Measurements from ENCODE around the gene FASTKD3.
A peak's percentile ranks its signal among the peaks of the same experiment; 100 is the strongest.

Gene FASTKD3

DNA sequence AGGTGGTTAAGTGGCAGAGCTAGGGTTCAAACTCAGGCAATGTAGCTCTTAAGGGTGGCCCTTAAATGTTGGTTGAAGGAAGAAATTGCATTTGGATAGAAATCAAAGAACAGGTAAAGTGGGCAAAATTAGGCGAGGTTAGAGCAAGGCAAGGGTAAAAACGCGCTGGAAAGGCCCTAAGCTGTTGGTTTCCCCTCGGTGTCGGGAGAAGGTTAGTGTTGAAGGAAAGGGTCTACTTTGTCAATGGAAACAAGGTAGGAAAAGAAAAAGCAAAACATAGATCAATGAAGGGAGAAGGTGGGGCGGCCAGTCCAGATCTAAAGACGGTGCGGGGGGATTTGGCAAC lies 431 bp downstream of the FASTKD3 start:
- H2AFZ ChIP-seq (ENCODE audit: low read length), result peak overlapping the region; percentile 34; the same call in 1 of the 2 replicates
- peak overlapping the region; percentile 64 for H3K4me2 ChIP-seq (ENCODE audit: low read length)
- no peak overlapping the region for H3K27ac ChIP-seq (ENCODE audit: low read depth, low read length, poor library complexity, severe bottlenecking)
- H3K27me3 ChIP-seq (ENCODE audit: insufficient read depth, low read length), result no peaks in the 10 kb centered on the region
- no peak for TF ChIP-seq EZH2 (IDR thresholded peaks at IDR 0.05; ENCODE audit: borderline replicate concordance, low read length)
- TF ChIP-seq CTCF (IDR thresholded peaks at IDR 0.05; ENCODE audit: low read length), result no peak
- peaks cover 57% of the 10 kb centered on the region for H3K36me3 ChIP-seq (ENCODE audit: insufficient read depth, low read length)
- H3K79me2 ChIP-seq (ENCODE audit: insufficient read depth, low read length), result peaks cover 65% of the 10 kb centered on the region
- peak overlapping the region; percentile 98 for H3K9ac ChIP-seq (ENCODE audit: low read length)
- H3F3A ChIP-seq (ENCODE audit: insufficient read depth, low read length), result no peaks in the 10 kb centered on the region
- no peaks in the 10 kb centered on the region for H3K9me2 ChIP-seq (ENCODE audit: low read depth, low read length)
- H4K20me1 ChIP-seq (ENCODE audit: insufficient read depth, low read length), result peaks cover 2% of the 10 kb centered on the region; the same call in 1 of the 2 replicates
- peak overlapping the region; percentile 99 for H3K4me3 ChIP-seq (ENCODE audit: low read depth, low read length, poor library complexity, severe bottlenecking)
- peaks cover 53% of the 10 kb centered on the region for H3K4me1 ChIP-seq (ENCODE audit: insufficient read depth, low read length, severe bottlenecking)
- no peaks in the 10 kb centered on the region for H3K9me3 ChIP-seq (ENCODE audit: low read length)

DNA sequence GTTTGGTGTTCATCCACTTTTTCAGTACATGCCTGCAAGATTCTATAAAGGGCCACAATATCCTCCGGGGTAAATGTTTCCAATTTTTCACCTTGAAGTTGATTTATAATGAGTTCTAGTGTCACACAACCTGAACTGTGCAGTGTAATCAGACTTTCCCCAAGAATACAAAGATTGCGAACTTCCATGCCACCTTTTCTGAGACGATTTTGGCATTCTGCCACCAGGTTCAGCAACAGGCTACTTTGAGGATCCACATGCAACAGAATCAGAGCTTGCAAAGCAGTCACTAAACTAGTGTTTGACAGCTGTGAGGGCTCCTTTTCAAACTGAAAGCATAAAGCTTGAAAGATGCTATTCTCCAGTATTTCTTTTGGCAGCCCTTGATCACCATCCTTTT lies 1.6 kb downstream of the FASTKD3 start:
- H3K9me2 ChIP-seq (ENCODE audit: low read depth, low read length), result no peaks in the 10 kb centered on the region
- TF ChIP-seq EZH2 (IDR thresholded peaks at IDR 0.05; ENCODE audit: borderline replicate concordance, low read length), result no peak
- TF ChIP-seq CTCF (IDR thresholded peaks at IDR 0.05; ENCODE audit: low read length), result no peak
- H3K9ac ChIP-seq (ENCODE audit: low read length), result no peak overlapping the region; the same call in 1 of the 2 replicates
- peaks cover 56% of the 10 kb centered on the region for H3K36me3 ChIP-seq (ENCODE audit: insufficient read depth, low read length)
- no peaks in the 10 kb centered on the region for H3F3A ChIP-seq (ENCODE audit: insufficient read depth, low read length)
- peaks cover 49% of the 10 kb centered on the region for H3K4me1 ChIP-seq (ENCODE audit: insufficient read depth, low read length, severe bottlenecking)
- H3K27me3 ChIP-seq (ENCODE audit: insufficient read depth, low read length), result no peaks in the 10 kb centered on the region
- no peak overlapping the region for H2AFZ ChIP-seq (ENCODE audit: low read length)
- peak overlapping the region; percentile 99 for H3K4me3 ChIP-seq (ENCODE audit: low read depth, low read length, poor library complexity, severe bottlenecking)
- H3K4me2 ChIP-seq (ENCODE audit: low read length), result peak overlapping the region; percentile 64
- no peak overlapping the region for H3K27ac ChIP-seq (ENCODE audit: low read depth, low read length, poor library complexity, severe bottlenecking)
- H3K9me3 ChIP-seq (ENCODE audit: low read length), result no peaks in the 10 kb centered on the region
- H3K79me2 ChIP-seq (ENCODE audit: insufficient read depth, low read length), result peaks cover 54% of the 10 kb centered on the region
- H4K20me1 ChIP-seq (ENCODE audit: insufficient read depth, low read length), result peaks cover 2% of the 10 kb centered on the region; the same call in 1 of the 2 replicates

- TF ChIP-seq CTCF (IDR thresholded peaks at IDR 0.05; ENCODE audit: low read length) (no peak), EZH2 (IDR thresholded peaks at IDR 0.05; ENCODE audit: borderline replicate concordance, low read length) (no peak)
- H3K79me2 ChIP-seq (ENCODE audit: insufficient read depth, low read length), result peaks cover 43% of the 10 kb centered on the region
- no peaks in the 10 kb centered on the region for H3F3A ChIP-seq (ENCODE audit: insufficient read depth, low read length)
- H3K4me3 ChIP-seq (ENCODE audit: low read depth, low read length, poor library complexity, severe bottlenecking), result no peak overlapping the region
- no peaks in the 10 kb centered on the region; the same call in 1 of the 2 replicates for H4K20me1 ChIP-seq (ENCODE audit: insufficient read depth, low read length)
- no peaks in the 10 kb centered on the region for H3K9me3 ChIP-seq (ENCODE audit: low read length)
- peaks cover 56% of the 10 kb centered on the region for H3K36me3 ChIP-seq (ENCODE audit: insufficient read depth, low read length)
- H3K4me2 ChIP-seq (ENCODE audit: low read length), result peak overlapping the region; percentile 27; the same call in 1 of the 2 replicates
- no peaks in the 10 kb centered on the region for H3K9me2 ChIP-seq (ENCODE audit: low read depth, low read length)
- H3K9ac ChIP-seq (ENCODE audit: low read length), result no peak overlapping the region
- no peak overlapping the region for H2AFZ ChIP-seq (ENCODE audit: low read length)
- H3K27me3 ChIP-seq (ENCODE audit: insufficient read depth, low read length), result no peaks in the 10 kb centered on the region
- H3K27ac ChIP-seq (ENCODE audit: low read depth, low read length, poor library complexity, severe bottlenecking), result no peak overlapping the region
- H3K4me1 ChIP-seq (ENCODE audit: insufficient read depth, low read length, severe bottlenecking), result peaks cover 38% of the 10 kb centered on the region
These were observed 2.6 kb downstream of the FASTKD3 start for GRCh38 chr5:7866196-7866595.
